Large intestine (tissue), 3 donors: Measurements from ENCODE around the gene NDRG3. TPM values are rescaled to one million over a fixed set of nuclear protein-coding genes. Genes with fewer than 3 reads are reported as not detected.

Source experiments
- DNase-seq, 2 donors: peaks; one replicate each; pipeline versions ENCODE4 v3.0.0 to v3.0.0-alpha.2; 2013
- H3K27ac ChIP-seq: one replicate; pipeline ENCODE4 v1.5.1; 2013; ENCODE audit warnings: low read length
- H3K27me3 ChIP-seq: 2 replicates; pipeline ENCODE4 v1.6.1; 2013; ENCODE audit warnings: low read length; ENCODE audit not compliant: control insufficient read depth, insufficient read depth
- H3K36me3 ChIP-seq: 2 replicates; pipeline ENCODE4 v1.6.1; 2013; ENCODE audit warnings: low read length; ENCODE audit not compliant: control insufficient read depth, insufficient read depth
- H3K4me1 ChIP-seq: one replicate; pipeline ENCODE4 v1.6.1; 2013; ENCODE audit warnings: low read length; ENCODE audit not compliant: control insufficient read depth, insufficient read depth
- H3K4me3 ChIP-seq: one replicate; pipeline ENCODE4 v1.5.1; 2013; ENCODE audit warnings: low read length
- H3K9me3 ChIP-seq: one replicate; pipeline ENCODE4 v1.6.1; 2013; ENCODE audit warnings: mild to moderate bottlenecking, low read depth, low read length, moderate library complexity; ENCODE audit not compliant: control insufficient read depth
- WGBS: methylation state at CpG from one replicate; pipeline ENCODE4 v1.1.5; 2013; ENCODE audit warnings: low lambda C conversion rate; ENCODE audit not compliant: insufficient coverage; 5-methylcytosine and 5-hydroxymethylcytosine counted together
- polyA plus RNA-seq: library from polyadenylated mRNA; unstranded; fragments of 120-200 nt; gene quantifications from one replicate; pipeline ENCODE4 v1.2.1, GENCODE V29; 2013

The NDRG3 gene
- polyA plus RNA-seq, 1 donor: 18.3 TPM

GRCh38 chr20:36768768-36769430 lies 23.0 kb upstream of the NDRG3 start:
- Histone ChIP-seq H3K4me1 (peaks cover 7% of the 10 kb centered on the region), H3K4me3 (no peak overlapping the region), H3K36me3 (peaks cover 3% of the 10 kb centered on the region), H3K27me3 (no peaks in the 10 kb centered on the region), H3K27ac (no peak overlapping the region), H3K9me3 (no peaks in the 10 kb centered on the region)
- no peak for DNase-seq
- no CpG with 5 or more reads among the region's 5 CpGs for WGBS

GRCh38 chr20:36761125-36761524 lies 15.2 kb upstream of the NDRG3 start:
- no peak for DNase-seq
- no peak overlapping the region for H3K27ac ChIP-seq
- H3K9me3 ChIP-seq: no peaks in the 10 kb centered on the region

GRCh38 chr20:36760647-36761046 lies 14.8 kb upstream of the NDRG3 start:
- Histone ChIP-seq H3K9me3 (no peaks in the 10 kb centered on the region), H3K36me3 (peaks cover 7% of the 10 kb centered on the region), H3K27ac (no peak overlapping the region), H3K27me3 (no peaks in the 10 kb centered on the region), H3K4me1 (no peaks in the 10 kb centered on the region), H3K4me3 (no peak overlapping the region)
- DNase-seq: no peak
- WGBS: no CpG with 5 or more reads among the region's 6 CpGs

More at GRCh38 chr20:36761125-36761524, 15.2 kb upstream of the NDRG3 start:
- Histone ChIP-seq H3K4me1 (no peaks in the 10 kb centered on the region), H3K4me3 (no peak overlapping the region), H3K27me3 (no peaks in the 10 kb centered on the region), H3K36me3 (peaks cover 7% of the 10 kb centered on the region)
- WGBS: no CpG with 5 or more reads among the region's 4 CpGs

- Histone ChIP-seq H3K4me3 (no peak overlapping the region), H3K36me3 (peaks cover 20% of the 10 kb centered on the region), H3K27ac (no peak overlapping the region), H3K9me3 (no peaks in the 10 kb centered on the region), H3K4me1 (no peaks in the 10 kb centered on the region), H3K27me3 (no peaks in the 10 kb centered on the region)
- DNase-seq: no peak
- 100% methylated on average over 1 of the region's 1 CpG for WGBS
Observed at GRCh38 chr20:36758276-36758675, 12.4 kb upstream of the NDRG3 start.

GRCh38 chr20:36756496-36756895 lies 10.6 kb upstream of the NDRG3 start:
- Histone ChIP-seq H3K27me3 (no peaks in the 10 kb centered on the region), H3K4me1 (no peaks in the 10 kb centered on the region), H3K36me3 (peaks cover 25% of the 10 kb centered on the region), H3K9me3 (no peaks in the 10 kb centered on the region), H3K4me3 (no peak overlapping the region), H3K27ac (no peak overlapping the region)
- DNase-seq: no peak

GRCh38 chr20:36754656-36755222 lies 8.8 kb upstream of the NDRG3 start:
- peak; percentile 49 to 56 for DNase-seq
- no peaks in the 10 kb centered on the region for H3K4me1 ChIP-seq
- H3K4me3 ChIP-seq: no peak overlapping the region
- no CpG with 5 or more reads among the region's 2 CpGs for WGBS
- H3K9me3 ChIP-seq: no peaks in the 10 kb centered on the region
- H3K27ac ChIP-seq: no peak overlapping the region
- H3K27me3 ChIP-seq: no peaks in the 10 kb centered on the region
- peaks cover 25% of the 10 kb centered on the region for H3K36me3 ChIP-seq

GRCh38 chr20:36752582-36752981 lies 6.7 kb upstream of the NDRG3 start:
- Histone ChIP-seq H3K36me3 (peaks cover 23% of the 10 kb centered on the region), H3K27ac (no peak overlapping the region), H3K27me3 (no peaks in the 10 kb centered on the region), H3K4me3 (no peak overlapping the region), H3K4me1 (no peaks in the 10 kb centered on the region), H3K9me3 (no peaks in the 10 kb centered on the region)
- DNase-seq: no peak
- WGBS: 89% methylated on average over 5 of the region's 5 CpGs

GRCh38 chr20:36745234-36745926 lies 510 bp downstream of the NDRG3 start:
- Histone ChIP-seq H3K4me3 (peak overlapping the region; percentile 76), H3K27me3 (no peaks in the 10 kb centered on the region), H3K4me1 (peaks cover 6% of the 10 kb centered on the region), H3K27ac (no peak overlapping the region), H3K36me3 (no peaks in the 10 kb centered on the region), H3K9me3 (no peaks in the 10 kb centered on the region)
- no CpG with 5 or more reads among the region's 44 CpGs for WGBS
- DNase-seq: peak in 1 of 2 donors; percentile 13

GRCh38 chr20:36744764-36745191 lies 1.1 kb downstream of the NDRG3 start:
- no peak for DNase-seq
- Histone ChIP-seq H3K36me3 (no peaks in the 10 kb centered on the region), H3K4me3 (no peak overlapping the region), H3K27me3 (no peaks in the 10 kb centered on the region), H3K4me1 (peaks cover 6% of the 10 kb centered on the region), H3K9me3 (no peaks in the 10 kb centered on the region), H3K27ac (no peak overlapping the region)
- no CpG with 5 or more reads among the region's 8 CpGs for WGBS

GRCh38 chr20:36744243-36744642 lies 1.6 kb downstream of the NDRG3 start:
- Histone ChIP-seq H3K36me3 (no peaks in the 10 kb centered on the region), H3K27ac (no peak overlapping the region), H3K4me1 (peaks cover 6% of the 10 kb centered on the region), H3K4me3 (no peak overlapping the region), H3K27me3 (no peaks in the 10 kb centered on the region), H3K9me3 (no peaks in the 10 kb centered on the region)
- WGBS: 94% methylated on average over 2 of the region's 4 CpGs
- DNase-seq: no peak
